ENCODE data around the gene RHOH.

Gene RHOH

DNA sequence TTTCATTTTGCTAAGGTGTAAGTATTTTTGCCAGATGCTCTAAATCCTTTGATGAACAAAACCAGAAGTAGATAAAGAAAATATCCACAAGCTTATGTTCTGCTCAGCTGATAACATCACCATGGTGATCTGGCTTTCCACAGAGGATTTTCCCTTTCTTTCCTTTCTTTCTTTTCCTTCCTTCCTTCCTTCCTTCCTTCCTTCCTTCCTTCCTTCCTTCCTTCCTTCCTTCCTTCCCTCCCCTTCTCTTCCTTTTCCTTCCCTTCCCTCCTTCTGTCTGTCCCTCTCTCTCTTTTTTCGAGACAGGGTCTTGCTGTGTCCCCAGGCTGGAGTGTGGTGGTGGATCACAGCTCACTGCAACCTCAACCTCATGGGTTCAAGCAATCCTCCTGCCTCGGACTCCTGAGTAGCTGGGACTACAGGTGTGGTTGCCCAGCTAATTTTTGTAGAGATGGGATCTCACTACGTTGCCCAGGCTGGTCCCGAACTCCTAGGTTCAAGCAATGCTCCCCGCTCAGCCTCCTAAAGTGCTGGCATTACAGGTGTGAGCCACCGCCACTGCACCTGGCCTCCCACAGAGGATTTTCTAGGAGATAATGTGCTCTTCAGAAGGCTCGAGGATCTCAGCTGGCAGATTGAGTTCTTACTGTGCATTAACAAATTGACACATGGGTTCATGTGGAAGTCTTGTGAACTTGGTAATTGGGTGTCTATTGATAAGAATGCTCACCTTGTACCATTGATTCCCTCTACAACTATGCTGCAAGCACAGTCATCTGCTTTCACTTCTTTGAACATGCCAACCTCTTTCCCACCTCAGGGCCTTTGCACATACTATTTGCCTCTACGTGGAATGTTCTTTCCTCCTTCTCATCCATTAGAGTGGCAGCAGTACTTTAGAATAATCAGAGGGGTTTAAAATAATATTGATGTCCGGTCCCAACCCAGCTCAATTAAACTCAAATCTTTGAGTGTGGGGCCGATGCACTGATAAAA, 1.4 kb upstream of the RHOH start:
- no peak for TF ChIP-seq FOXA1 (IDR thresholded peaks at IDR 0.05)
- no peak for TF ChIP-seq ZNF384 (IDR thresholded peaks at IDR 0.05)
- no peak for TF ChIP-seq HDGF (IDR thresholded peaks at IDR 0.05; ENCODE audit: borderline replicate concordance)
- TF ChIP-seq ELF4 (IDR thresholded peaks at IDR 0.05) = no peak
- TF ChIP-seq L3MBTL2 (conservative IDR thresholded peaks at IDR 0.05) = no peak
- TF ChIP-seq TARDBP (IDR thresholded peaks at IDR 0.05) = no peak
- no peak for TF ChIP-seq ARNT (IDR thresholded peaks at IDR 0.05)
- no peak for TF ChIP-seq FOXM1 (IDR thresholded peaks at IDR 0.05; ENCODE audit: borderline replicate concordance)
- TF ChIP-seq SUZ12 (IDR thresholded peaks at IDR 0.05) = no peak
- POLR2A ChIA-PET = no interaction called here
- no peak for DNase-seq (ENCODE audit: extremely low spot score)
- CTCF ChIA-PET = no interaction called here

DNA sequence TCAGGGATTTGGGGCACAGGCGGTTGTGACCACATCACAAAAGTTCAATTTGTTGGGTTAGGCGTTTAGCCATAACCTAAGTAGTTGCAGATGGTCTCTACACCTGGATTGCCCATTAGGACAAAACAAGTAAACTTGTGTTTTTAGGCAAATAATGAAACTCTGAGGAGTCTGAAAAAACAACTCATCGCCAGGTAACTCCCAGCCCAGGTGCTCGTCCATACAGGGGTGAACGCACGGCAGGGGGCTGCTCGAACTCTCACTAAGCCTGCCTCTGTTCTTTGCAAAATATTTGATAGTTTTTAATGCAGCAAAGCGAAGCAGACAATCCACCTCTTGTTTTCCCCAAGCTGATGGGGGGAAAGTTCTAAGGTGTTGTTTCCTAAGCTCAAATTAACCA, 559 bp upstream of the RHOH start:
- CTCF ChIA-PET = no interaction called here
- POLR2A ChIA-PET = no interaction called here
- TF ChIP-seq LEF1 (IDR thresholded peaks at IDR 0.05; ENCODE audit: borderline replicate concordance) = no peak
- no peak for TF ChIP-seq ARNT (IDR thresholded peaks at IDR 0.05)
- no peak for TF ChIP-seq HDGF (IDR thresholded peaks at IDR 0.05; ENCODE audit: borderline replicate concordance)
- TF ChIP-seq FOXK2 (IDR thresholded peaks at IDR 0.05) = no peak
- TF ChIP-seq CTBP1 (IDR thresholded peaks at IDR 0.05; ENCODE audit: borderline replicate concordance) = no peak
- TF ChIP-seq FOXM1 (IDR thresholded peaks at IDR 0.05; ENCODE audit: borderline replicate concordance) = no peak
- no peak for TF ChIP-seq SUZ12 (IDR thresholded peaks at IDR 0.05)
- TF ChIP-seq NFRKB (IDR thresholded peaks at IDR 0.05) = no peak
- TF ChIP-seq FOXA1 (IDR thresholded peaks at IDR 0.05) = no peak
- no peak for DNase-seq (ENCODE audit: extremely low spot score)

DNA sequence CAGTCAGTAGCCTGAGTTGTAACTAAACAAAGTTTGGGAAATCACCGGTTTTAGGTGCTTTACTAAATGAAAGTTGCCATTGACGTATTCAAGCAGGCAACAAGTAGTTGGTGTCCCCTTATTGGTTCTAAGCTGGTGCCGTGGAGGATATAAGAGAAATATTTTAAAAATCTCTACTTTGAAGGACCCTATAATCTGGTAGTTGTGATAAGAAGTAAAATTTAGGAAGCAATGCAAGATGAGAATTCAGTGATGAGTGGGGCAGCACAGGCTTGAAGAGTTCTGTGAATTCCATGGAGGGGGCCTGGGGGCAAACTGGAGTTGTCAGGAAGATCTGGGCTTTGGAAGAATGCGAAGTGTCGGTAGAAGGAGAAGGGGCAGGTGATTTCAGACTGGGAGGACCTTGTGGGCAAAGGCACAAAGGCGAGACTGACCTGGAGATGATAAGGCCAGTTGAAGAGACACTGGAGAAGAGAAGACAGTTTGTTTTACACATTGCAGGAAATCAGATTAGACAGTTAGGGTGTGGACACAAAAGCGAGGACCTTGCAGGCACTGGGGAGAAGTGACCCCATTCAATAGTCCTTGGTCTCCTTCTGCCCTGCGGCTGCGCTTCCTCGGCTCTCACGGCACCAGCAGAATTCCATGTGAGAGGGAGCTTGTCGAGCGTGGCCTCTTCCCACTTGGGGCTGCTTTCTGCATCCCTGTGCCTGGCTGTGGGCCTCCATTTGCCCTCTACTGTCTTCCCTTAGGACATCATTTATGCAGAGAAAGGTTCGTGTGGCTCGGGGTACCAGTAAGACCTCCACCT, 1.3 kb downstream of the RHOH start:
- POLR2A ChIA-PET = interaction anchor here (1.6 kb wide), 1 partner anchor 142 kb away, joined by 3 read pairs; the partner anchor contains the start of gene N4BP2
- TF ChIP-seq ELF4 (IDR thresholded peaks at IDR 0.05) (no peak), LEF1 (IDR thresholded peaks at IDR 0.05; ENCODE audit: borderline replicate concordance) (no peak), L3MBTL2 (conservative IDR thresholded peaks at IDR 0.05) (no peak), PKNOX1 (IDR thresholded peaks at IDR 0.05) (no peak), HDGF (IDR thresholded peaks at IDR 0.05; ENCODE audit: borderline replicate concordance) (no peak), FOXA1 (IDR thresholded peaks at IDR 0.05) (no peak), TARDBP (IDR thresholded peaks at IDR 0.05) (no peak), CTBP1 (IDR thresholded peaks at IDR 0.05; ENCODE audit: borderline replicate concordance) (no peak), ZNF384 (IDR thresholded peaks at IDR 0.05) (no peak), SP1 (IDR thresholded peaks at IDR 0.05) (no peak), BHLHE40 (IDR thresholded peaks at IDR 0.05; ENCODE audit: borderline replicate concordance) (no peak), FOXM1 (IDR thresholded peaks at IDR 0.05; ENCODE audit: borderline replicate concordance) (no peak), ARNT (IDR thresholded peaks at IDR 0.05) (no peak), FOXK2 (IDR thresholded peaks at IDR 0.05) (no peak), NFRKB (IDR thresholded peaks at IDR 0.05) (no peak), SUZ12 (IDR thresholded peaks at IDR 0.05) (no peak)
- no peak for DNase-seq (ENCODE audit: extremely low spot score)
- CTCF ChIA-PET = interaction anchor here (0.7 kb wide), 1 partner anchor 931 kb away, joined by 4 read pairs; no protein-coding TSS in a partner anchor

DNA sequence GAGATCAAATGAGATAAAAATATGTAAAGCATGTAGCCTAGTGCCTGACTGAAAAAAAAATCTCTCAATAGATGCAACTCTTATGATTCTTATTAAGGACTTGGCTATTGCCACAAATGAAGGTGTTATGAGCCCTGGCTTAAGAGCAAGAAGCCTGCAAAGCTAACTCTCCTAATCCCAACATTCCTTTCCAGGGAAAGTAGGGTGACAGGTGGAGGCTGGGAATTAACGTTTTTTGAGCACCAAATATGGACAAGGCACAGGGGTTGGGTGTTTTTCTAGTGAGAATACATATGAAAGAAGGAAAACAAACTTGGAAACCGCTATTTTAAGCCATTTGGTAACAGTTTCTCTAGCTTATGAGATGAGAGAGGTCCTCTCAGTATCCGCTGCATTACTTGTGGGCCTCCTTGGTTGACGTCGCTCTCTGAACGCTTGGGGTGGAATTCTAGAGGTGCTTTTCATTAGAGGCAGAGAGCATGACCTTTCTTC, 2.4 kb downstream of the RHOH start:
- no peak for DNase-seq (ENCODE audit: extremely low spot score)
- CTCF ChIA-PET = interaction anchor here (1.3 kb wide), 1 partner anchor 118 kb away, joined by 3 read pairs; no protein-coding TSS in a partner anchor
- TF ChIP-seq SP1 (IDR thresholded peaks at IDR 0.05) = no peak
- TF ChIP-seq PKNOX1 (IDR thresholded peaks at IDR 0.05) = no peak
- TF ChIP-seq LEF1 (IDR thresholded peaks at IDR 0.05; ENCODE audit: borderline replicate concordance) = no peak
- POLR2A ChIA-PET = interaction anchor here (1.6 kb wide), 1 partner anchor 143 kb away, joined by 3 read pairs; the partner anchor contains the start of gene N4BP2

DNA sequence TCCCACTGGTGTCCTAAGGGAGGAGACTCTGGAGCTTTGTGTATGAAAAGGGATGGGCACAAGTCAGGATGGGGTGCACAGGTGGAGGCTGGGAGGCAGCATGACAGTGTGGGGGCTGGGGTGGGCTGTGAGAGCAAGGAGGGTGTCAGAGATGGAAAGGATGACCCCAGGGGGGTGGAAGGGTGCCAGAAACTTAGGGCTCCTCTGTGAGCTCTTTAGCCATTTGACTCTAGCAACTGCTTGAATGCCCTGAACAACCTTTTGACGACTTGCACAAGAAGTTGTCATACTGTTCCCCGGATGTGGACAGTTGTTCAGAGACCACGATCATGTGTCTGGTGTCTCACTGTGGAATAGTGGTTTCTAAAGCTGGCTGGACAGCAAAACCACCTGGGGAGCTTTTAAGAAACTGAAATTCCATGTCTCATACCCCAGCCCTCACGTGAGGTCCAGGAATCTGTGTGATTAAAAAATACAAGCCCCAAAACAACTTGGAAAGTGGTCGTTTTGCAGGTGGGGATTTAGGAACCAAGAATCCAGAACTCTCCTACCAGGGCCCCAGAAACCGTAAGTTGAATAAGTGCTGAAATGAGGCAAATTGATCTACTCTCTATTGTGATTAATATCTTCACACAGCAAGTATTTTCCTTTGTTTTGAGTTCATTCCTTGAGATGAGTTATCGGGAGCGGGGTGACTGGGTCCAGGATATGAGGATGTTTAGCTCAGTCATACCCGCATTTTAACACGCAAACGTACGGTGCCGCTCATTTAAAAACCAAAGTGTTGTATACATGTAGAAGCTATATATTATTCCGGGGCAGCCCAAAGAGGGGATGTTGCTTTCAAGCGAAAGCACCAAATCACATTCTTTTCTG, 3.4 kb downstream of the RHOH start:
- no peak for DNase-seq (ENCODE audit: extremely low spot score)
- TF ChIP-seq PKNOX1 (IDR thresholded peaks at IDR 0.05) (no peak), TARDBP (IDR thresholded peaks at IDR 0.05) (no peak), FOXA1 (IDR thresholded peaks at IDR 0.05) (no peak), ELF4 (IDR thresholded peaks at IDR 0.05) (no peak), L3MBTL2 (conservative IDR thresholded peaks at IDR 0.05) (no peak), NFRKB (IDR thresholded peaks at IDR 0.05) (no peak), BHLHE40 (IDR thresholded peaks at IDR 0.05; ENCODE audit: borderline replicate concordance) (no peak), FOXM1 (IDR thresholded peaks at IDR 0.05; ENCODE audit: borderline replicate concordance) (no peak), SP1 (IDR thresholded peaks at IDR 0.05) (no peak), CTBP1 (IDR thresholded peaks at IDR 0.05; ENCODE audit: borderline replicate concordance) (no peak), FOXK2 (IDR thresholded peaks at IDR 0.05) (no peak), HDGF (IDR thresholded peaks at IDR 0.05; ENCODE audit: borderline replicate concordance) (no peak), LEF1 (IDR thresholded peaks at IDR 0.05; ENCODE audit: borderline replicate concordance) (no peak), ZNF384 (IDR thresholded peaks at IDR 0.05) (no peak), ARNT (IDR thresholded peaks at IDR 0.05) (no peak), SUZ12 (IDR thresholded peaks at IDR 0.05) (no peak)
- POLR2A ChIA-PET = no interaction called here
- CTCF ChIA-PET = interaction anchor here (1.3 kb wide), 1 partner anchor 117 kb away, joined by 3 read pairs; no protein-coding TSS in a partner anchor

Measured in HEK293T (cell line).